RWPE2 (cell line): Measurements from ENCODE around the gene VPS13C.

Experiments used
- ATAC-seq: fragments of 200-7000 bp; cut with Tn5 transposase; 3 replicates; pipeline ENCODE4 v1.9.1; 2021; ENCODE audit warnings: low read depth
- DNase-seq: peaks from one replicate; pipeline ENCODE4 v3.0.0-alpha.2; 2020; ENCODE audit warnings: low spot score
- H3K27ac ChIP-seq: fragments of 450-650 bp; 2 replicates; pipeline ENCODE4 v1.5.1; 2017; ENCODE audit warnings: mild to moderate bottlenecking; ENCODE audit not compliant: poor library complexity, severe bottlenecking
- H3K27me3 ChIP-seq: fragments of 250-450 bp; sonication (Bioruptor Pico); 2 replicates; pipeline ENCODE4 v1.5.1; 2021; ENCODE audit warnings: mild to moderate bottlenecking, moderate library complexity; ENCODE audit not compliant: insufficient read depth, poor library complexity, severe bottlenecking
- H3K36me3 ChIP-seq: fragments of 250-450 bp; sonication (Bioruptor Pico); 2 replicates; pipeline ENCODE4 v1.5.1; 2020; ENCODE audit warnings: low read depth, mild to moderate bottlenecking, moderate library complexity
- H3K4me1 ChIP-seq: fragments of 250-450 bp; sonication (Bioruptor Pico); 2 replicates; pipeline ENCODE4 v1.5.1; 2021; ENCODE audit warnings: mild to moderate bottlenecking, moderate library complexity; ENCODE audit not compliant: insufficient read depth, poor library complexity, severe bottlenecking
- H3K4me3 ChIP-seq: fragments of 250-450 bp; sonication (Bioruptor Pico); 2 replicates; pipeline ENCODE4 v1.5.1; 2021; ENCODE audit warnings: mild to moderate bottlenecking, moderate library complexity; ENCODE audit not compliant: severe bottlenecking
- H3K9me3 ChIP-seq: fragments of 250-450 bp; sonication (Bioruptor Pico); 2 replicates; pipeline ENCODE4 v1.5.1; 2021; ENCODE audit warnings: mild to moderate bottlenecking, moderate library complexity; ENCODE audit not compliant: severe bottlenecking
- TF ChIP-seq, protein P1 (sequence below): fragments of 450-650 bp; IDR thresholded peaks from one replicate; pipeline ENCODE4 v1.5.1; 2017; ENCODE audit warnings: mild to moderate bottlenecking, moderate library complexity; ENCODE audit not compliant: poor library complexity, severe bottlenecking

The VPS13C gene

DNA sequence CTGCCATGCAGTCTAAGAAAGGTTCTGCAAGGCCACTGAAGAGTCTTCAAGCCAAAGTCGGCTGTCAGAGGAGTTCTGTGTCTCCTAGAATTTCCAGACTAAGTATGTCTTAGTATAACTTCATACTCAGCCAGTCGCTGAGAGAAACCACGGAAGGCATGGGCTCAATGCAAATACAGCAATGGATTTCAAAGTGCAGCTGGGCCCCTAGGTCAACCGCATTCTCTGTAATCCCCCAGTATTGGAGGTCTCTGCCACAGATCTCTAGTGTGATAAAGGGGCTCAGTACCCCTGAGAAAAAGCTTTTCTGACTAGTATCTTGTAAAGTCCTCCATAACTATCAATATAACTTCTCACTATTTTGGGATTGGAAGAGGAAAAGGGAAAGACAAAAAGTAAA, 208.3 kb downstream of the VPS13C start:
- H3K4me1 ChIP-seq, result no peaks in the 10 kb centered on the region
- no peaks in the 10 kb centered on the region for H3K27me3 ChIP-seq
- no peaks in the 10 kb centered on the region for H3K9me3 ChIP-seq
- TF ChIP-seq, protein P1, sequence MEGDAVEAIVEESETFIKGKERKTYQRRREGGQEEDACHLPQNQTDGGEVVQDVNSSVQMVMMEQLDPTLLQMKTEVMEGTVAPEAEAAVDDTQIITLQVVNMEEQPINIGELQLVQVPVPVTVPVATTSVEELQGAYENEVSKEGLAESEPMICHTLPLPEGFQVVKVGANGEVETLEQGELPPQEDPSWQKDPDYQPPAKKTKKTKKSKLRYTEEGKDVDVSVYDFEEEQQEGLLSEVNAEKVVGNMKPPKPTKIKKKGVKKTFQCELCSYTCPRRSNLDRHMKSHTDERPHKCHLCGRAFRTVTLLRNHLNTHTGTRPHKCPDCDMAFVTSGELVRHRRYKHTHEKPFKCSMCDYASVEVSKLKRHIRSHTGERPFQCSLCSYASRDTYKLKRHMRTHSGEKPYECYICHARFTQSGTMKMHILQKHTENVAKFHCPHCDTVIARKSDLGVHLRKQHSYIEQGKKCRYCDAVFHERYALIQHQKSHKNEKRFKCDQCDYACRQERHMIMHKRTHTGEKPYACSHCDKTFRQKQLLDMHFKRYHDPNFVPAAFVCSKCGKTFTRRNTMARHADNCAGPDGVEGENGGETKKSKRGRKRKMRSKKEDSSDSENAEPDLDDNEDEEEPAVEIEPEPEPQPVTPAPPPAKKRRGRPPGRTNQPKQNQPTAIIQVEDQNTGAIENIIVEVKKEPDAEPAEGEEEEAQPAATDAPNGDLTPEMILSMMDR, result no peak
- H3K36me3 ChIP-seq, result peaks cover 11% of the 10 kb centered on the region; the same call in 1 of the 2 replicates
- H3K27ac ChIP-seq, result no peak overlapping the region
- no peak overlapping the region for H3K4me3 ChIP-seq
- DNase-seq, result no peak
- ATAC-seq, result no peak

DNA sequence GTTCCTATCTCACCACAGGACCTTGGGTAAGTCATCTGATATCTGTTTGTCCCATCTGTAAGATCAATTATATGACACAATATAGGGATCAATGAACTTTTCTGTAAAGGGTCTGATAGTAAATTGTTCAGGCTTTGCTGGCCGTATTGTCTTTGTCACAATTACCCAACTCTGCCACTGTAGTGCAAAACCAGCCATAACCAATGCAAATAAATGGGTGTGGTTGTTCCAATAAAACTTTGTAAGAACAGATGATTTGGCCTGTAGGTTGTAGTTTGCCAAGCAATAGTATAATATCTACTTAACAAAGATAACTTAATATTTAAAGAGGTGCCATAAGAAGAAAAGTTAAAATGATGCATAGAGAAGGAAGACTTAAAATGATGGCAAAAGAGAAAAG, 210.8 kb downstream of the VPS13C start:
- no peak for ATAC-seq
- peaks cover 5% of the 10 kb centered on the region; the same call in 1 of the 2 replicates for H3K36me3 ChIP-seq
- no peaks in the 10 kb centered on the region for H3K4me1 ChIP-seq
- no peak for DNase-seq
- no peaks in the 10 kb centered on the region for H3K9me3 ChIP-seq
- TF ChIP-seq, protein P1, result no peak
- no peak overlapping the region for H3K4me3 ChIP-seq
- no peak overlapping the region for H3K27ac ChIP-seq
- no peaks in the 10 kb centered on the region for H3K27me3 ChIP-seq

- no peak for ATAC-seq
- H3K4me1 ChIP-seq, result no peaks in the 10 kb centered on the region
Measured at GRCh38 chr15:61841466-61841865, 218.8 kb downstream of the VPS13C start.

GRCh38 chr15:61840090-61840489, 220.2 kb downstream of the VPS13C start:
- Histone ChIP-seq H3K27me3 (no peaks in the 10 kb centered on the region), H3K4me1 (no peaks in the 10 kb centered on the region), H3K27ac (no peak overlapping the region), H3K9me3 (no peaks in the 10 kb centered on the region), H3K4me3 (no peak overlapping the region), H3K36me3 (no peaks in the 10 kb centered on the region)
- ATAC-seq, result no peak
- TF ChIP-seq, protein P1, result no peak
- DNase-seq, result no peak

More at GRCh38 chr15:61841466-61841865, 218.8 kb downstream of the VPS13C start:
- Histone ChIP-seq H3K4me3 (no peak overlapping the region), H3K27me3 (no peaks in the 10 kb centered on the region), H3K9me3 (no peaks in the 10 kb centered on the region), H3K27ac (no peak overlapping the region), H3K36me3 (no peaks in the 10 kb centered on the region)
- TF ChIP-seq, protein P1, result no peak
- DNase-seq, result no peak

DNA sequence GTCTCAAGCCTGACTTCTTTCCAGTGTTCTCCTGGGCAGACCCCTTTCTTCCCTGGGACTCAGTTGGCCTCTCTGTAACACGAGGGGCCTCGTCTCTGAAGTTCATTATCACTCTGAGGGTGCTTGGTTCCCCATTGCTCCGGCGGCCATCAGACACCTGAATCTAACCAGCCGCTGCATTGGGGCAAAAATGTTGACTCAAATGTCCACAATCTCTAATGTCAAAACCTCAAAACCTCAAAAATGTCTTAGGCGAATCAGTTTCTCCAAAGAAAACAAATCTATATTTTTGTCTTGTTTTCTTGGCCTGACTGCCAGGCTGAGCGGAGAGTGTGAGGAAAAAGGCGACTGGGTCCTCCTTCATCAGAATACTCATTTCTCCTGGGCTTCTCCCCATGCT, 220.7 kb downstream of the VPS13C start:
- peaks cover 2% of the 10 kb centered on the region for H3K27me3 ChIP-seq
- no peaks in the 10 kb centered on the region for H3K9me3 ChIP-seq
- no peak overlapping the region for H3K4me3 ChIP-seq
- TF ChIP-seq, protein P1, result no peak
- no peaks in the 10 kb centered on the region for H3K36me3 ChIP-seq
- ATAC-seq (no peak), DNase-seq (no peak)
- H3K4me1 ChIP-seq, result no peaks in the 10 kb centered on the region
- no peak overlapping the region for H3K27ac ChIP-seq
